CD4-positive, CD25-positive, alpha-beta regulatory T cell (primary cell): Measurements from ENCODE around the gene HPSE2. TPM values are rescaled to one million over a fixed set of nuclear protein-coding genes. Genes with fewer than 3 reads are reported as not detected.
"Not testable (repeated sequence)": the region's sequence is repeated elsewhere in the genome, so short reads cannot be mapped to it uniquely, and the experiment has no call there.

Source experiments
- ATAC-seq, 2 donors: fragments of 150-1000 bp; cut with Tn5 transposase; one replicate each; pipeline ENCODE4 v1.10.0; 2021; ENCODE audit warnings: low read depth in 2 of 2, moderate number of reproducible peaks in 2 of 2, moderate library complexity in 1 of 2
- DNase-seq, 3 donors: peaks; one replicate each; pipeline versions ENCODE4 v3.0.0 to v3.0.0-alpha.2; 2012 to 2022; ENCODE audit warnings: mixed read lengths in 1 of 3
- H3K27ac ChIP-seq: one replicate; pipeline ENCODE4 v1.7.0; 2013; ENCODE audit warnings: mild to moderate bottlenecking, low read length; ENCODE audit not compliant: insufficient read depth, poor library complexity, severe bottlenecking
- H3K27me3 ChIP-seq: one replicate; pipeline ENCODE4 v1.7.0; 2013; ENCODE audit warnings: low read length; ENCODE audit not compliant: control insufficient read depth, insufficient read depth
- H3K36me3 ChIP-seq: one replicate; pipeline ENCODE4 v1.7.0; 2013; ENCODE audit warnings: mild to moderate bottlenecking, low read length, moderate library complexity; ENCODE audit not compliant: control insufficient read depth, insufficient read depth
- H3K4me1 ChIP-seq: 2 replicates; pipeline ENCODE4 v1.7.0; 2013; ENCODE audit warnings: mild to moderate bottlenecking, low read length; ENCODE audit not compliant: insufficient read depth, control insufficient read depth, poor library complexity, severe bottlenecking
- H3K4me3 ChIP-seq: one replicate; pipeline ENCODE4 v1.7.0; 2013; ENCODE audit warnings: low read depth, mild to moderate bottlenecking, low read length, moderate library complexity
- H3K9me3 ChIP-seq, 2 experiments: 1 replicate in 1 of 2; 2 replicates in 1 of 2; pipeline ENCODE4 v1.7.0; 2013; ENCODE audit warnings: low read length in 2 of 2, mild to moderate bottlenecking in 1 of 2, moderate library complexity in 1 of 2; ENCODE audit not compliant: control insufficient read depth in 2 of 2
- H3K27ac Mint-ChIP-seq, 3 donors: one replicate each; pipeline ENCODE4 v1.8.0; 2020 to 2022; ENCODE audit warnings: mild to moderate bottlenecking in 3 of 3, mixed read lengths in 3 of 3, moderate library complexity in 2 of 3
- H3K27me3 Mint-ChIP-seq: one replicate; pipeline ENCODE4 v1.8.0; 2022; ENCODE audit warnings: mild to moderate bottlenecking, mixed read lengths
- H3K36me3 Mint-ChIP-seq: one replicate; pipeline ENCODE4 v1.8.0; 2020; ENCODE audit warnings: mixed read lengths
- H3K4me1 Mint-ChIP-seq, 4 donors: one replicate each; pipeline ENCODE4 v1.8.0; 2020 to 2022; ENCODE audit warnings: mixed read lengths in 4 of 4, mild to moderate bottlenecking in 1 of 4
- H3K4me3 Mint-ChIP-seq, 4 donors: one replicate each; pipeline ENCODE4 v1.8.0; 2020 to 2022; ENCODE audit warnings: mild to moderate bottlenecking in 4 of 4, mixed read lengths in 4 of 4, moderate library complexity in 3 of 4
- H3K9me3 Mint-ChIP-seq, 7 donors: one replicate each; pipeline ENCODE4 v1.8.0; 2020 to 2022; ENCODE audit warnings: mixed read lengths in 7 of 7, mild to moderate bottlenecking in 3 of 7, moderate library complexity in 2 of 7
- polyA plus RNA-seq, 4 donors: library from polyadenylated mRNA; unstranded; fragments of 300-500 nt; fragmentation: Illumina TruSeq; gene quantifications; one replicate each; pipeline ENCODE4 v1.2.3, GENCODE V29; 2021
- total RNA-seq: library from RNA; stranded (reverse); gene quantifications from one replicate; pipeline ENCODE4 v1.2.3, GENCODE V29; 2022

HPSE2 gene
- total and polyA plus RNA-seq, 5 donors from 2014 or later = 0.07 to 0.31 TPM; not detected in 3

DNA sequence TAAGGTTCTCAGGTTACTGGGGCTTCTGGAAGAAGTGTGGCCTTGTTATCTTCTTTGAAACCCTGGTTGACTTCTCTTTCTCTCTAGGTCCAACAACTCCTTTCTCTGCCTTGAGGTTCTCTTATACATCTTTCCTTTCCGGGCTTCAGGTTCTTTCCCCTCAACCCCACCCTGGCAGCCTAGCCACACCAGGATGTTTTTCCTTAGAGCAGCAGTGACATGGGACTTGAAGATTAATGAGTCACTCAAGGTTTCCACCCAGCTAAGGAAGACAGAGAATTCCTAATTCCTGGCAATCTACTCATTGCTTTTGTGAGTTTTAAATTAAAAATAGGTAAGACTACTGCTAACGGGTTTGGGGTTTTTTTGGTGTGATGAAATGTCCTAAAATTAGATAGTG, 667.1 kb downstream of the HPSE2 start:
- peaks cover 0 to 8% (median 0%) of the 10 kb centered on the region in 7 donors for H3K9me3 Mint-ChIP-seq
- H3K4me3 ChIP-seq = no peak overlapping the region
- H3K27me3 Mint-ChIP-seq = peaks cover 5% of the 10 kb centered on the region
- no peaks in the 10 kb centered on the region for H3K36me3 Mint-ChIP-seq
- no peak for DNase-seq
- H3K27me3 ChIP-seq = peaks cover 5% of the 10 kb centered on the region
- ATAC-seq = no peak
- H3K4me1 ChIP-seq = no peaks in the 10 kb centered on the region
- H3K9me3 ChIP-seq = no peaks in the 10 kb centered on the region
- no peaks in the 10 kb centered on the region for H3K36me3 ChIP-seq
- H3K27ac Mint-ChIP-seq = no peak overlapping the region
- no peaks in the 10 kb centered on the region for H3K4me1 Mint-ChIP-seq
- no peak overlapping the region for H3K4me3 Mint-ChIP-seq
- no peak overlapping the region for H3K27ac ChIP-seq

DNA sequence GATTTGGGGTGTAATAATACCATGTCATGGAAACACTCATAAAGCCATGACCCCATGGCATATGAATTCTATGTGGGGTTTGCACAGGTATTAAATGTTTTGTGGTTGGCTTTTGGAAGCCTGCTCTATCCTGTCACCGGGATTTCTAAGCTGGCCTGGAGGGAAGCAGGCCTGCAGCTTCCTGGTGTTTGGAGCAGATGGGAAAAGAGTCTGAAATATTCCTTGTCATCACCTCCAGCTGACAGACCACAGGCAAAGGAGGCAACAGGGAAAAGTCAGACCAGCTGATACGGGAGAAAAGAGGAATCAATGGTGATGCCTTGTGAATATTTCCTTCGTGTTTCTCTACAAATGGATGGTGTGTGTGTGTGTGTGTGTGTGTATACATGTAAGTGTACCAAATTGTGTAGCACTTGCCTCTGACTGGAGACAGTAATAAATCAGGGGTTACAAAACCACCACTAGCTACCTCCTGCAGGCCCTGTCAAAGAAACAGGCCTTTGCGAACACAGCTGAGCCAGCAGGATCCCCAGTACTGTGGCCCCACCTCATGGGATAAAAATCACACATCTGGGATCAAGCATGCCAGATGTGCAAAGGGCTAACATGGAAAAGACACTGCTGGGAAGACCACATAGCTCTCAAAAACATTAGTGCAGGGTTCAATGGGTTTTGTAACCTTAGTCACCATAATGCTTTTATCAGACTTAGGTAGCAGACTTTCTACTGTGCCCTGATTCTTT, 668.1 kb downstream of the HPSE2 start:
- H3K9me3 Mint-ChIP-seq = peaks cover 0 to 8% (median 0%) of the 10 kb centered on the region in 7 donors
- no peak overlapping the region for H3K27ac ChIP-seq

GRCh38 chr10:98563811-98564210, 671.8 kb downstream of the HPSE2 start:
- Mint-ChIP-seq H3K9me3 (no peaks in the 10 kb centered on the region), H3K4me1 (no peaks in the 10 kb centered on the region), H3K4me3 (no peak overlapping the region), H3K36me3 (no peaks in the 10 kb centered on the region), H3K27me3 (no peaks in the 10 kb centered on the region), H3K27ac (no peak overlapping the region)
- H3K27me3 ChIP-seq = peaks cover 2% of the 10 kb centered on the region
- ATAC-seq (no peak), DNase-seq (no peak)
- H3K27ac ChIP-seq = no peak overlapping the region
- H3K9me3 ChIP-seq = no peaks in the 10 kb centered on the region
- H3K4me1 ChIP-seq = no peaks in the 10 kb centered on the region
- H3K36me3 ChIP-seq = no peaks in the 10 kb centered on the region
- H3K4me3 ChIP-seq = no peak overlapping the region

More for the DNA sequence above, 668.1 kb downstream of the HPSE2 start:
- Histone ChIP-seq H3K27me3 (peaks cover 5% of the 10 kb centered on the region), H3K4me1 (no peaks in the 10 kb centered on the region), H3K36me3 (no peaks in the 10 kb centered on the region), H3K4me3 (no peak overlapping the region), H3K9me3 (no peaks in the 10 kb centered on the region)
- ATAC-seq (no peak), DNase-seq (no peak)
- Mint-ChIP-seq H3K4me1 (no peaks in the 10 kb centered on the region), H3K27me3 (peaks cover 5% of the 10 kb centered on the region), H3K4me3 (no peak overlapping the region), H3K27ac (no peak overlapping the region), H3K36me3 (no peaks in the 10 kb centered on the region)

DNA sequence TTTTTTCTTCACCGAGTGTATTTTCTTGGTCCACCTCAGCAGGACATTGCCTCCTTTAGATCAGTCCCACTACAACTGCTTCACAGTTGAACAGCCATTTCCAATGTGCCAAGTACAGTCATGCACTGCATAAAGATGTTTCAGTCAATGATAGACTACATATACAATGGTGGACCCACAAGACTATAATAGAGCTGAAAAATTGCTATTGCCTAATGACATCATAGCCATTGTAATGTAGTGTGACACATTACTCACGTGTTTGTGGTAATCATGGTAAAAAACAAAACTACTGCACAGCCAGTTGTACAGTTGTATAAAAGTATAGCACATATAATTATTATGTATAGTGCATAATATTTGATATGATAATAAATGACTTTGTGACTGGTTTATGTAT, 675.1 kb downstream of the HPSE2 start:
- Histone ChIP-seq H3K4me3 (no peak overlapping the region), H3K27me3 (peaks cover 2% of the 10 kb centered on the region), H3K4me1 (no peaks in the 10 kb centered on the region), H3K9me3 (no peaks in the 10 kb centered on the region), H3K27ac (no peak overlapping the region), H3K36me3 (no peaks in the 10 kb centered on the region)
- ATAC-seq = no peak
- H3K9me3 Mint-ChIP-seq = no peaks in the 10 kb centered on the region
- H3K4me1 Mint-ChIP-seq = no peaks in the 10 kb centered on the region
- DNase-seq = no peak
- H3K4me3 Mint-ChIP-seq = no peak overlapping the region
- H3K27me3 Mint-ChIP-seq = peaks cover 6% of the 10 kb centered on the region
- H3K36me3 Mint-ChIP-seq = no peaks in the 10 kb centered on the region
- H3K27ac Mint-ChIP-seq = no peak overlapping the region

DNA sequence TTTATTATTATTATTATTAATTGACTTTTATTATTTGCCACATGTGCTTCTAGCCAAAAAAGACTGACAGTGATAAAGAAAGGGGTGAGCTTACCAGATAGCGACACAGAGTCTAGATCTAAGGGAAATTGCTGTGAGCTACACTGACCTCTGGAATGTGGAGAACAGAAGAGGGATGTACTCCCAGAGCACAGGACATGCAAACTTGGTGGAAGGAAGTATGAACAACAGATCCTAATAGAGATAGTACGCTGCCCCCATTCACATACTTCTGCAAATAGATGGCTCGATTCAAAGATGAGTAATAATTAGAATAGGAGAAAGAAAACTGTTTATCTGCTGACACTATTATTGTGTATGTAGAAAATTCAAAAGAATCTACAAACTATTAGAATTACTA, 679.6 kb downstream of the HPSE2 start:
- peaks cover 6% of the 10 kb centered on the region for H3K27me3 Mint-ChIP-seq
- no peak overlapping the region for H3K4me3 Mint-ChIP-seq
- no peaks in the 10 kb centered on the region for H3K36me3 Mint-ChIP-seq
- peaks cover 0 to 1% (median 0%) of the 10 kb centered on the region in 7 donors for H3K9me3 Mint-ChIP-seq
- no peak overlapping the region for H3K4me3 ChIP-seq
- no peaks in the 10 kb centered on the region for H3K9me3 ChIP-seq
- no peaks in the 10 kb centered on the region for H3K4me1 ChIP-seq
- no peak overlapping the region for H3K27ac Mint-ChIP-seq
- H3K36me3 ChIP-seq = no peaks in the 10 kb centered on the region
- DNase-seq (no peak), ATAC-seq (no peak)
- peaks cover 2% of the 10 kb centered on the region for H3K27me3 ChIP-seq
- no peaks in the 10 kb centered on the region for H3K4me1 Mint-ChIP-seq
- H3K27ac ChIP-seq = no peak overlapping the region

DNA sequence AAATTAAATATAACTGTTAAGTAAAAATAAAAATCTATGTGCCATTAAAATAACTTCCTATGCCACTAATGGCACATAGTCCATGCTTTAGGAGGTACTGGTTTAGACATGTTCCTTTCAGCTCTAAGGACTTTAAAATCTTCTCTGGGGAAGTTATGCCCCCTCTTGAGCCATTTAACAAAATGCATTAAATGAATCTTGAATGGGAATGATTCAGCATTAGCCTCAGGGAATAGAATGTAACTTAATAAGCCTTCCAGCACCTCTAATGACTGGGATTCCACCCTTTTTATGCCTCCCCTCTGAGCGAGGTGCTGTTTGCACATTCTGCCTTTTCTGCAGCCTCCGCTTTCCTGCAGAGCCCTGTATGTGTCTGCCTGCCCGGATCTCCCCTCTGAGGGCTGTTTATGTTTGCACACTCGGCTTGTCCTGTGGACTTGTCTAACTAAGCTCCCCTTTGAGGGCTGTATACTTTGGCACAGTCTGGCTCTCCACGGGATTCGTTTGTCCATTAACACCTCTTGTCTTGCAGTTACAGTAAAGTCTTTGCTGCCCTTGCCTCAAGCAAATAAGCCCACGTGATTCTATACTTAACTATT, 680.5 kb downstream of the HPSE2 start:
- no peaks in the 10 kb centered on the region for H3K36me3 Mint-ChIP-seq
- no peak for ATAC-seq
- peaks cover 0 to 1% (median 0%) of the 10 kb centered on the region in 7 donors for H3K9me3 Mint-ChIP-seq
- H3K27me3 ChIP-seq = peaks cover 2% of the 10 kb centered on the region
- no peak overlapping the region for H3K4me3 Mint-ChIP-seq
- H3K27ac ChIP-seq = no peak overlapping the region
- DNase-seq = no peak
- no peaks in the 10 kb centered on the region for H3K36me3 ChIP-seq
- H3K27me3 Mint-ChIP-seq = peaks cover 6% of the 10 kb centered on the region
- no peaks in the 10 kb centered on the region for H3K9me3 ChIP-seq
- no peaks in the 10 kb centered on the region for H3K4me1 ChIP-seq
- no peak overlapping the region for H3K4me3 ChIP-seq
- no peaks in the 10 kb centered on the region for H3K4me1 Mint-ChIP-seq
- H3K27ac Mint-ChIP-seq = no peak overlapping the region

DNA sequence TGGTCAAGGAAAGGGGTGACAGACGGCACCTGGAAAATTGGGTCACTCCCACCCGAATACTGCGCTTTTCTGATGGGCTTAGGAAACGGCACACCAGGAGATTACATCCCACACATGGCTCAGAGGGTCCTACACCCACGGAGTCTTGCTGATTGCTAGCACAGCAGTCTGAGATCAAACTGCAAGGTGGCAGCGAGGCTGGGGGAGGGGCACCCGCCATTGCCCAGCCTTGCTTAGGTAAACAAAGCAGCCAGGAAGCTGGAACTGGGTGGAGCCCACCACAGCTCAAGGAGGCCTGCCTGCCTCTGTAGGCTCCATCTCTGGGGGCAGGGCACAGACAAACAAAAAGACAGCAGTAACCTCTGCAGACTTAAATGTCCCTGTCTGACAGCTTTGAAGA, 694.1 kb downstream of the HPSE2 start:
- not testable (repeated sequence) for H3K27me3 Mint-ChIP-seq, H3K4me3 Mint-ChIP-seq, H3K27me3 ChIP-seq, ATAC-seq, H3K9me3 Mint-ChIP-seq, H3K4me3 ChIP-seq, H3K27ac Mint-ChIP-seq, H3K4me1 ChIP-seq, H3K36me3 Mint-ChIP-seq, H3K27ac ChIP-seq, H3K36me3 ChIP-seq, DNase-seq, H3K9me3 ChIP-seq, H3K4me1 Mint-ChIP-seq

DNA sequence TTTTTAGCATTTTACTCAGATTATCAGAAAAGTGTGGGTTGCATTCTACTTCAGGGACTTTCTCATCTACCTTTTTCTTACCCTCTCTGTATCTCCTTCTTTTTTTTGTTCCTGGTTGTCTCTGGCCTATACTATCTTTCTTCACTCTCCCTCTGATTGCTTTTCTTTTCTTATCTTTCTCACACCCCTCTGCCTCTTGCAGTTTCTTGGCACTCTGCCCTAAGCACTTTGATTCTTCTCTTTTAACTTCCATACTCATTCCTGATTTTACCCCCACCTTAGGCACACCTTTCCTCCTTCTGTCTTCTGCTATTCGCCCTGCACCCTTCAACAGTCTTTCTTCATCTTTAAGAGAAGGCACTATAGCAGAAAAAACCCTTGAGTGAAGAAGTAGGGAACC, 696.1 kb downstream of the HPSE2 start:
- Mint-ChIP-seq H3K9me3 (peaks cover 0 to 3% (median 0%) of the 10 kb centered on the region in 7 donors), H3K27me3 (peaks cover 11% of the 10 kb centered on the region), H3K4me1 (no peaks in the 10 kb centered on the region), H3K4me3 (no peak overlapping the region), H3K27ac (no peak overlapping the region), H3K36me3 (no peaks in the 10 kb centered on the region)
- H3K36me3 ChIP-seq = no peaks in the 10 kb centered on the region
- no peak overlapping the region for H3K27ac ChIP-seq
- H3K4me3 ChIP-seq = no peak overlapping the region
- H3K9me3 ChIP-seq = no peaks in the 10 kb centered on the region
- ATAC-seq = no peak
- DNase-seq = no peak
- no peaks in the 10 kb centered on the region for H3K4me1 ChIP-seq
- peaks cover 6% of the 10 kb centered on the region for H3K27me3 ChIP-seq
